ENCODE data around the gene COLEC12.

The COLEC12 gene

DNA sequence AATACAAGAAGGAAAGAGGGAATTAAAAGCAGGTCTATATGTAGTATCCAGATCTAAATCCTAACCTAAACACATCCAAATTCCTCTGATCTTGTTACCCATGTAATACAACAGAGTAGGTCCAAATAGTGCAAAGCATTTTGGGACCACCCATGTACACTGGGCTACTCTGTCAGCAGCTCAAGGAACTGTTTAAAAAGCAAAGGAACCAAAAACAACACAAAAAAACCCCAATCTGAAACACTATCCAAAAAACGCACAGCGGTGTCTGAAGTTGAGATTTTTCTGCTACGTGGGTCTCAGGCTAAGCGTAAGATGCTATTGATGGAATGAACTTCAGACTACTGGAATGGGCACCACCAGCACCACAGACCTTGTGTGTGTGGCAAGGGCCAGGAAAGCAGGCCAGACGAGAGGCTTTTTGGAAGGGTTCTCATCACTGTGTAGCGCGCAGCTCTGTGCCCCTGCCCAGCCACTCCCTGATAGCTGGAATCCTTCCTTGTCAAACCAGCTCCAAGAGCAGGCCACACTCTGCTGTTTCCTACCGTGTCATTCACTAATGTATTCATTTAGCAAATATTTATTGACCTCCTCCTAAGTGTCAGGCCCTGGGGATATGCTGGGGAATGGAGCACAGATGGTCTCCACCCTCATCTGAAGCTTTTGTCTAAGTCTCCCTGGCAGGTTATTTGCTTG lies 101.4 kb downstream of the COLEC12 start:
- H3K36me3 ChIP-seq (replicated peaks; ENCODE audit: low read depth, low read length), result no peaks in the 10 kb centered on the region
- no peak overlapping the region for H3K4me2 ChIP-seq (ENCODE audit: low read length)
- no peak overlapping the region for H3K27ac ChIP-seq (ENCODE audit: low read length)
- no peaks in the 10 kb centered on the region for H3K4me1 ChIP-seq (ENCODE audit: low read length)
- no peaks in the 10 kb centered on the region for H3K79me2 ChIP-seq (ENCODE audit: low read length)
- no peak for TF ChIP-seq EZH2phosphoT487 (IDR thresholded peaks at IDR 0.05; ENCODE audit: low read depth)
- TF ChIP-seq, protein P1, sequence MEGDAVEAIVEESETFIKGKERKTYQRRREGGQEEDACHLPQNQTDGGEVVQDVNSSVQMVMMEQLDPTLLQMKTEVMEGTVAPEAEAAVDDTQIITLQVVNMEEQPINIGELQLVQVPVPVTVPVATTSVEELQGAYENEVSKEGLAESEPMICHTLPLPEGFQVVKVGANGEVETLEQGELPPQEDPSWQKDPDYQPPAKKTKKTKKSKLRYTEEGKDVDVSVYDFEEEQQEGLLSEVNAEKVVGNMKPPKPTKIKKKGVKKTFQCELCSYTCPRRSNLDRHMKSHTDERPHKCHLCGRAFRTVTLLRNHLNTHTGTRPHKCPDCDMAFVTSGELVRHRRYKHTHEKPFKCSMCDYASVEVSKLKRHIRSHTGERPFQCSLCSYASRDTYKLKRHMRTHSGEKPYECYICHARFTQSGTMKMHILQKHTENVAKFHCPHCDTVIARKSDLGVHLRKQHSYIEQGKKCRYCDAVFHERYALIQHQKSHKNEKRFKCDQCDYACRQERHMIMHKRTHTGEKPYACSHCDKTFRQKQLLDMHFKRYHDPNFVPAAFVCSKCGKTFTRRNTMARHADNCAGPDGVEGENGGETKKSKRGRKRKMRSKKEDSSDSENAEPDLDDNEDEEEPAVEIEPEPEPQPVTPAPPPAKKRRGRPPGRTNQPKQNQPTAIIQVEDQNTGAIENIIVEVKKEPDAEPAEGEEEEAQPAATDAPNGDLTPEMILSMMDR (IDR thresholded peaks at IDR 0.05; ENCODE audit: low read depth, low read length), result no peak
- no peak overlapping the region for H2AFZ ChIP-seq (ENCODE audit: low read depth, low read length)
- H3K4me3 ChIP-seq (ENCODE audit: low read length), result no peak overlapping the region
- no peaks in the 10 kb centered on the region for H3K9me3 ChIP-seq (ENCODE audit: insufficient read depth, low read length)
- H3K9ac ChIP-seq (ENCODE audit: low read length), result no peak overlapping the region
- peaks cover 17% of the 10 kb centered on the region for H3K27me3 ChIP-seq (ENCODE audit: low read depth, low read length)
- no peaks in the 10 kb centered on the region for H4K20me1 ChIP-seq (ENCODE audit: insufficient read depth, low read length)

DNA sequence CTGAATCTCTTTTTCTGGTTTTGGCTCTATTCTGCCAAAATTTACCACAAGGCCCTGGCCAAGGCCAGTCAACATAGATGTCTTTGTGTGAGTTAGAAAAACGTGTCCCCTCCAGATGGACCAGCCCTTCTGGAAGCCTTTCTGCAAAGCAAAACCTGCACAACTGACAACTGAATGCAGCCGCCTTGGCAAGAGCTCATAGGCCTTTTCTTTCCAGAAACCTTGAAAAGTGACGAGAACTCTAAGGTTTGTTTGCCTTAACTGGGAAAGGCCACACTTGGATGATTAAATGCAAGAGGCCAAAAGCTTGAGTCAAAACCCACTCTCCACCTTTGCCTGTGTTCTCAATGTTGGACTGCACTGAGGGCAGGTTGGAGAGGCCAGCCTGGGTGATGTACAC lies 103.9 kb downstream of the COLEC12 start:
- no peaks in the 10 kb centered on the region for H3K79me2 ChIP-seq (ENCODE audit: low read length)
- no peak overlapping the region for H3K9ac ChIP-seq (ENCODE audit: low read length)
- no peak overlapping the region for H3K4me2 ChIP-seq (ENCODE audit: low read length)
- no peaks in the 10 kb centered on the region for H3K4me1 ChIP-seq (ENCODE audit: low read length)
- H2AFZ ChIP-seq (ENCODE audit: low read depth, low read length), result no peak overlapping the region
- no peaks in the 10 kb centered on the region for H3K9me3 ChIP-seq (ENCODE audit: insufficient read depth, low read length)
- no peak for TF ChIP-seq EZH2phosphoT487 (IDR thresholded peaks at IDR 0.05; ENCODE audit: low read depth)
- TF ChIP-seq, protein P1 (IDR thresholded peaks at IDR 0.05; ENCODE audit: low read depth, low read length), result no peak
- H3K36me3 ChIP-seq (replicated peaks; ENCODE audit: low read depth, low read length), result no peaks in the 10 kb centered on the region
- H4K20me1 ChIP-seq (ENCODE audit: insufficient read depth, low read length), result no peaks in the 10 kb centered on the region
- H3K4me3 ChIP-seq (ENCODE audit: low read length), result no peak overlapping the region
- peaks cover 14% of the 10 kb centered on the region for H3K27me3 ChIP-seq (ENCODE audit: low read depth, low read length)
- no peak overlapping the region for H3K27ac ChIP-seq (ENCODE audit: low read length)

DNA sequence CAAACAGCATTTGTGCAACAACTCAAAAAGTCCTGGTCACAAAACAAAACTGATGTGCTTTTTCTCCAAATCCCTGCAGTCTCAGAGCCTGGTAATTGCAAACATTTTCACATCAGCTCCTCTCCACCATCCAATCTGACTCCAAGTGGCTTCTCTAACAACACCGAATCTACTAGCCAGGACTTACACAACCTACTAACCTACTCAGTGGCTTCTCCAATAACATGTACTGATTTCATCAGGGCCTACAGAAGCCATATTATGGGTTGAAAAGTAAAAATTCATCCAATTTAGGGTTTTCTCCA lies 104.3 kb downstream of the COLEC12 start:
- no peak overlapping the region for H3K4me2 ChIP-seq (ENCODE audit: low read length)
- H2AFZ ChIP-seq (ENCODE audit: low read depth, low read length), result no peak overlapping the region
- no peak overlapping the region for H3K4me3 ChIP-seq (ENCODE audit: low read length)
- no peak overlapping the region for H3K9ac ChIP-seq (ENCODE audit: low read length)
- TF ChIP-seq, protein P1 (IDR thresholded peaks at IDR 0.05; ENCODE audit: low read depth, low read length), result no peak
- TF ChIP-seq EZH2phosphoT487 (IDR thresholded peaks at IDR 0.05; ENCODE audit: low read depth), result no peak
- H3K9me3 ChIP-seq (ENCODE audit: insufficient read depth, low read length), result no peaks in the 10 kb centered on the region
- no peak overlapping the region for H3K27ac ChIP-seq (ENCODE audit: low read length)
- H4K20me1 ChIP-seq (ENCODE audit: insufficient read depth, low read length), result no peaks in the 10 kb centered on the region
- H3K4me1 ChIP-seq (ENCODE audit: low read length), result no peaks in the 10 kb centered on the region
- no peaks in the 10 kb centered on the region for H3K79me2 ChIP-seq (ENCODE audit: low read length)
- no peaks in the 10 kb centered on the region for H3K36me3 ChIP-seq (replicated peaks; ENCODE audit: low read depth, low read length)
- H3K27me3 ChIP-seq (ENCODE audit: low read depth, low read length), result peaks cover 17% of the 10 kb centered on the region

DNA sequence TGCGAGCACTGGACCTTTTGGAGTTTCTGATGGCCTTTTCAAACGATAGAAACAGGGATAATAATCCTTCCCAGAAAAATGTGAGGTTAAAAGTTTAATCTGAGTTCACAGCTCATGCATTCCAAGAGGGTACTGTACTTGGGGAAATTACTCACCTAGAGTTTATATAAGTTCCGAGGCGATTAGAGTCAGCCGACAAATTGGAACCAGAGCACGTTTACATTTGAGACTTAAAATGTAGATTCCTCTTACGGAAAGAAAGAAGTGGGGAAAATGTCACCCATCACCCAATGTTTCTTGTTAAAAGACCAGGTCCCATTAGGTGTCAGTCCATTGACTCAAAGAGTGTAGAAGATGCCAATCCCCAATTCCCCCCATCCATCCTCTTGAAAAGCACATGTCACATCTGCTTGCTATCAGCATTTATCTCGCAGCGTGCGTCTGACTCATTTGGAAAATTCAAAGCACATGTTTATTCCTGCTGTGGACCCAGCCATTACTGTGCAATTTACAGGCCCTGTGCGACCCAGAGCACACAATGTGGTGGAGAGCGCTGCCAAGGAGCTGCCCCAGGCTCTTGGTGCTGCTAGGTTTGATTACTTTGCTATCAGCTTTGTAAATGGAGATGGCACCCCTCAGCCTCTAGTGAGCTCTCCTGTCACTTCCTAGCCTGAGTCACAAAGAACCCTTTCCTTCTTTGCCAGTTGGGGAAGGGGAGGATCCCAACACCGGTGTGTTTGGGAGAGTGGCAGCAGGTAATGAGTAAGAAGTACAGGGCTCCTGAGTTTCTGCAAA lies 104.8 kb downstream of the COLEC12 start:
- no peak overlapping the region for H3K4me2 ChIP-seq (ENCODE audit: low read length)
- no peak overlapping the region for H3K4me3 ChIP-seq (ENCODE audit: low read length)
- no peaks in the 10 kb centered on the region for H3K9me3 ChIP-seq (ENCODE audit: insufficient read depth, low read length)
- H3K4me1 ChIP-seq (ENCODE audit: low read length), result no peaks in the 10 kb centered on the region
- no peak overlapping the region for H3K9ac ChIP-seq (ENCODE audit: low read length)
- peaks cover 13% of the 10 kb centered on the region for H3K27me3 ChIP-seq (ENCODE audit: low read depth, low read length)
- H2AFZ ChIP-seq (ENCODE audit: low read depth, low read length), result no peak overlapping the region
- no peaks in the 10 kb centered on the region for H3K79me2 ChIP-seq (ENCODE audit: low read length)
- no peaks in the 10 kb centered on the region for H4K20me1 ChIP-seq (ENCODE audit: insufficient read depth, low read length)
- no peaks in the 10 kb centered on the region for H3K36me3 ChIP-seq (replicated peaks; ENCODE audit: low read depth, low read length)
- no peak overlapping the region for H3K27ac ChIP-seq (ENCODE audit: low read length)
- TF ChIP-seq EZH2phosphoT487 (IDR thresholded peaks at IDR 0.05; ENCODE audit: low read depth), result no peak
- TF ChIP-seq, protein P1 (IDR thresholded peaks at IDR 0.05; ENCODE audit: low read depth, low read length), result no peak

Measured in OCI-LY3 (cell line).